Ascending aorta (tissue), 2 donors: ENCODE data around the gene MRPL9. TPM values are rescaled to one million over a fixed set of nuclear protein-coding genes. Genes with fewer than 3 reads are reported as not detected.

Experiments
- DNase-seq, 2 donors: peaks; one replicate each; pipeline ENCODE4 v3.0.0-alpha.2; 2019; ENCODE audit warnings: low spot score in 2 of 2
- H3K27ac ChIP-seq, 2 donors: fragments of 200-600 bp; sonication (generic); one replicate each; pipeline ENCODE4 v1.5.1; 2016 to 2017; ENCODE audit warnings: mild to moderate bottlenecking in 1 of 2
- H3K27me3 ChIP-seq: fragments of 200-600 bp; sonication (generic); one replicate; pipeline ENCODE4 v1.5.1; 2017
- H3K36me3 ChIP-seq, 2 donors: fragments of 200-600 bp; sonication (generic); one replicate each; pipeline ENCODE4 v1.5.1; 2016
- H3K4me1 ChIP-seq, 2 donors: fragments of 200-600 bp; sonication (generic); one replicate each; pipeline ENCODE4 v1.5.1; 2016 to 2017; ENCODE audit warnings: mild to moderate bottlenecking in 1 of 2
- H3K4me3 ChIP-seq, 2 donors: fragments of 200-600 bp; sonication (generic); one replicate each; pipeline ENCODE4 v1.5.1; 2016 to 2017; ENCODE audit warnings: mild to moderate bottlenecking in 1 of 2
- H3K9me3 ChIP-seq, 2 donors: fragments of 200-600 bp; sonication (generic); one replicate each; pipeline ENCODE4 v1.5.1; 2016
- CTCF ChIP-seq, 3 experiments: fragments of 200-600 bp in 2 of 3; fragments of 450-650 bp in 1 of 3; sonication (generic) in 2 of 3; IDR thresholded peaks; one replicate each; pipeline ENCODE4 v1.5.1; 2016 to 2019; ENCODE audit warnings: antibody characterized with exemption in 3 of 3, mild to moderate bottlenecking in 1 of 3, moderate library complexity in 1 of 3
- intact Hi-C: fragments of 100-400 bp; cut with DNase I; formaldehyde crosslinking; loops from one replicate; pipeline ENCODE4 v1.15.1; 2023
- total RNA-seq: library from RNA; depleted of rRNA; stranded (reverse); fragments of >200 nt; gene quantifications from one replicate; pipeline ENCODE4 v1.1.0, GENCODE V29; 2016

MRPL9 gene
- total RNA-seq, 1 donor from 2014 or later = 64.8 TPM

DNA sequence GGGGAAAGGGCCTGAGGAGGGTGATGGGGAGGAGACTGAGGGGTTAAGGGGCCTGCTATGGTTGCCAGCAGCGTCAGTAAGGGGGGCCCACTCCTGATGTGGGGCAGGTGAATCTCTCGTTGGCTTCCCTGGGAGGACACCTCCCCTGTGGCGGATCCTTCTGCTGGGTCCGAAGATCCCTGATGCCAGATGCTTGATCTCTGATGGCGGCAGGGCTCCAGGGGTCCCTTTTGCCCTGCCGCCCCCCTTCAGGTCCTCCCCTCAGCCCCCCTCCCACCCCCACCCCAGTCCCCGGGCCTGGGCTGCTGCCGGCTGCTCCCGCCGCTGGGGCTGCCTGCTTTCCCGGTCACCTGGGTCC lies 46.9 kb downstream of the MRPL9 start:
- intact Hi-C loops = no loop called here
- no peak for TF ChIP-seq CTCF (IDR thresholded peaks at IDR 0.05)
- no peaks in the 10 kb centered on the region for H3K9me3 ChIP-seq
- no peak overlapping the region for H3K27ac ChIP-seq
- H3K27me3 ChIP-seq = peaks cover 13% of the 10 kb centered on the region
- H3K4me3 ChIP-seq = no peak overlapping the region
- no peak for DNase-seq
- peaks cover under 1% of the 10 kb centered on the region in 2 donors for H3K4me1 ChIP-seq
- no peaks in the 10 kb centered on the region for H3K36me3 ChIP-seq

DNA sequence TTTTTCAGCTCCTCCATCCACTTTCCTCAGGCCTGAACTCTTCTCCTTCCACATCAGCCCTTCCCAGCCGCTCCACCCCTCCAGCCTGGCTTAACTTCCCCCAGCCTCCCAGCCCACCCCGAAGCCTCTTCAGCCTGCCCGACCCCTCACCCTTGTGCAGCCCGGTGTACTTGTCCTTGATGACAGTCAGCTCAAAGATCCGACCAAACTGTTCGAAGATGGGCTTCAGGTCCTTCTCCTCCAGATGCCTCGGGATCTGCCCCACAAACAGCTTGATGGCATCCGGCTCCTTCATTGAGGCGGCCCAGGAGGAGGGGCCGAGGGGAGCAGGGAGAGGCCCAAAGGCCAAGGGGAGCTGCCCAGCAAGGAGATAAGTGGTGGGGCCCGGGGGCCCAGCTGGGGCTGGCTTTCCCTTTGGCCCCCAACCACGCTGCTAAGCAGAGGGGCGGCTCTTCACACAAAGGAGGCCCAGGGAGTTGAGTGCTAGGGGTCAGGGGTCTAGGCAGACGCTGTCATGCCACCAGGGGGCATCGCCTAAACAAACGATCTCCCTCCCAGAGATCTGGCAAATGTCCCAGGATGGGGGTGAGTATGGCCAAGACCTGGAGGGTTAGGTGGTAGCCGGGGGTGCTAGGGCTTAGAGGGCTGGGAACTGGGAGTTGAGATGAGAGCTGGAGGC lies 47.4 kb downstream of the MRPL9 start:
- intact Hi-C loops = no loop called here
- Histone ChIP-seq H3K27me3 (peaks cover 13% of the 10 kb centered on the region), H3K9me3 (no peaks in the 10 kb centered on the region), H3K27ac (no peak overlapping the region), H3K36me3 (no peaks in the 10 kb centered on the region), H3K4me1 (no peaks in the 10 kb centered on the region), H3K4me3 (no peak overlapping the region)
- DNase-seq = no peak
- TF ChIP-seq CTCF (IDR thresholded peaks at IDR 0.05) = no peak

DNA sequence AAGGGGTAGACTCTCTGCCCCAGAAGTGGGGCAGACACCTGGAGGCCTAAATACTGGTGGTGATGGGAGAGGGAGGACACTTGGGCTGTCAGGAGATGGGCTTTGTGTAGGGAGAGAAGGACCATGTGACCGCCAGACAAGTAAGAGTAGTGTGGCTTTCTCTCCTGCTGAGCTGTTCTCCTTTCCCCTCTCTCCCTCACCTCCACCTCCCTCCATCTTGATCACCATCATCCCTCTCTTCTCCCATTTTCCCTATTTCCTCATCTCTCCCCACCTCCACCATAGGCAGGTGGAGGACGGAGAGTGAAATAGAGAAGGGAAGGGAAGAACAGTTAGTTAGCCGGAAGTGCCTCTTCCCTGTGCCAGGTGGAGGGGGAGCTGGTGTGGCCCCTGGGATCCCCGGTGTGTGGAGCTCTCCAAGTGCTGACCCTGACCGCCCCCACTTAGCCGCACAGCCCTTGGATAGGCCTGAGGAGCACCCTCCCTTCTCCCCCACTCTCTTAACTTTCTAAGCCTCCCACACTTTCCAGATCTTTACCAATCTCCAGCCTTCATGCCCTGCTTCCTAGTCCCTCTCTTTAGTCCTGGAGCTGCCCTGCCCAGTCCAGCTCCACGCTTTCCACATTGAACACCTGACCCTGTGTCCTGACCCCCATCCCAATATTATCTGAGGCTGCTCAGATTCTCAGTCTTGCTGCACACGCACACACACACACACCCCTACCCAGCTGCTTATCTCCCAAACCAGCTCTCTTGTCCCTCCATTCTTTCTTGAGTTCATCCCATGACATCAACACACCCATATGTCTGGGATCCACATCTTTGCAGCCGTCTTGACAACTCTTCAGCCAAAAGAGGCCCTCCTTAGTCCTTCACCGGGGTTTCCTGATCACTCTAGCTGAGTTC lies 48.2 kb downstream of the MRPL9 start:
- no peak for TF ChIP-seq CTCF (IDR thresholded peaks at IDR 0.05)
- no peaks in the 10 kb centered on the region for H3K9me3 ChIP-seq
- peaks cover 13% of the 10 kb centered on the region for H3K27me3 ChIP-seq
- no peak overlapping the region for H3K4me3 ChIP-seq
- intact Hi-C loops = no loop called here
- H3K4me1 ChIP-seq = no peaks in the 10 kb centered on the region
- DNase-seq = no peak
- no peaks in the 10 kb centered on the region for H3K36me3 ChIP-seq
- no peak overlapping the region for H3K27ac ChIP-seq

GRCh38 chr1:151713874-151714273 lies 49.4 kb downstream of the MRPL9 start:
- Histone ChIP-seq H3K27me3 (peaks cover 13% of the 10 kb centered on the region), H3K36me3 (no peaks in the 10 kb centered on the region), H3K27ac (no peak overlapping the region), H3K4me1 (no peaks in the 10 kb centered on the region), H3K4me3 (no peak overlapping the region), H3K9me3 (no peaks in the 10 kb centered on the region)
- DNase-seq = no peak
- no peak for TF ChIP-seq CTCF (IDR thresholded peaks at IDR 0.05)
- intact Hi-C loops = no loop called here

GRCh38 chr1:151713044-151713443 lies 50.3 kb downstream of the MRPL9 start:
- H3K9me3 ChIP-seq = no peaks in the 10 kb centered on the region

More at GRCh38 chr1:151713044-151713443, 50.3 kb downstream of the MRPL9 start:
- Histone ChIP-seq H3K4me3 (no peak overlapping the region), H3K4me1 (no peaks in the 10 kb centered on the region), H3K27ac (no peak overlapping the region), H3K36me3 (no peaks in the 10 kb centered on the region), H3K27me3 (peaks cover 13% of the 10 kb centered on the region)
- TF ChIP-seq CTCF (IDR thresholded peaks at IDR 0.05) = no peak
- DNase-seq = no peak
- intact Hi-C loops = no loop called here
